Activated naive CD8-positive, alpha-beta T cell treated with anti-CD3 and anti-CD28 coated beads, Interleukin-2, amount 50 U/mL, for 16 hours (primary cell): Measurements from ENCODE around the gene TEAD1.

Source experiments
- DNase-seq: peaks from one replicate; pipeline ENCODE4 v3.0.0-alpha.2; 2020; ENCODE audit warnings: low read depth, low spot score

The TEAD1 gene

DNA sequence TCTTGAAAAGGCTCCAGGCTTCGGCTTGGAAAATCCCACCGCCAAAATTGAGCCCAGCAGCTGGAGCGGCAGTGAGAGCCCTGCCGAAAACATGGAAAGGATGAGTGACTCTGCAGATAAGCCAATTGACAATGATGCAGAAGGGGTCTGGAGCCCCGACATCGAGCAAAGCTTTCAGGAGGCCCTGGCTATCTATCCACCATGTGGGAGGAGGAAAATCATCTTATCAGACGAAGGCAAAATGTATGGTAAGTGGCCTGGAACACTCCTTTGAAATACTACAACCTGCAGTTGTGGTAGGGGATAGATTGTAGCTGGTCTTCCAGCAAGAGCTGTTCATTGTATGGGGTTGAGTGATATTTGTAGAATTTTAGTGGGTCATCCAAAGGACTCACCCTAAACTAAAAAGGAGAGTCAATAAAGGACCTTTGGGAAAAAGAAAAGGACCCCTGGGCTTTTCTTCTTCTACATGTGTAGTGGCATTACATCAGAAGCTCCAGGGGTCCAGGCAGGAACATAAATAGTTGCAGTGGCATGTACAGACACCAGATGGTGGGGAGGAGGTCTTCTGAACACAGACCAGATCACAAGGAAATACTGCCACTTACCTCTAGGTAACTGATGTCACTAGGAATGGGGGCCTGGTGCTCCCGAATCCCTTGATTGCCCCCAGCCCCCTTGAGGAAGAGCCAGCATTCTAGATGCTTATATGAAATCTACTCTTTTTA, 90.1 kb downstream of the TEAD1 start:
- no peak for DNase-seq

DNA sequence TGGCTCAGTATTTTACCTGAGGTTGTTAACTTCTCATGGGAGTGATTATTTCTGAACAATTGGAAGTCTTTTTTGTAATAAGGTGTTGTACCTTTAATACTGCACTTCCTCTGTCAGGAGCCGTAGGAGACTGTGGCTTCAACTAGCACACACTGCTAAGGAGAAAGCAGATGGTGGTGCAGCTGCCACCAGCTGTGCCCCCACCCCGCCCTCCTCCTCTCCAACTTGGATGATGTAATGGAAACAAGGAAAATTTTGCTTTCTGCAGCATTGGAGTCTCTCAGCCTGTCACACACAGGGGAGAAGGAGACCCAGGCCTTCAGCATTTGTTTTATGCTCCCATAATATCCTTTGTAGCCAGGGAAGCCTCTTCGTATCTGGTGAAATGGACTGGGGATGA, 91.2 kb downstream of the TEAD1 start:
- DNase-seq, result no peak

DNA sequence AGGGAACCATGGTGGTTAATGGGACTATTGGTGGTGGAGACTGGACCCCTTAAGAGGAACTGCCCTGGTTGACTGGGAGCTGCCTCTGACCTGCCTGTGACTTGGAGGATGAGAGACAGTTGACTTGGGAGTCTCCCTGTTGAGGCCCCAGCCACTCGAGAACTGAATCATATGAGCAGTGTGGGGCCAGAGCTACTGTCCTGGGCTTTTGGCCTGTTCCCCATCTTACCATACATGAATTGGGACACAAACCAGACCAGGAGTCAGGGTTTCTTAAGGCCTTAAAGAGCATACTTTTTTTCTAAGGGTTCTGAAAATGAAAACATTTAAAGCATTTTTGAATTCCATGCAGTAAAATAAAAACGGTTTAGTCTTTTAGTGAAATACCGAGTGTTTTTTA, 92.8 kb downstream of the TEAD1 start:
- DNase-seq, result no peak

DNA sequence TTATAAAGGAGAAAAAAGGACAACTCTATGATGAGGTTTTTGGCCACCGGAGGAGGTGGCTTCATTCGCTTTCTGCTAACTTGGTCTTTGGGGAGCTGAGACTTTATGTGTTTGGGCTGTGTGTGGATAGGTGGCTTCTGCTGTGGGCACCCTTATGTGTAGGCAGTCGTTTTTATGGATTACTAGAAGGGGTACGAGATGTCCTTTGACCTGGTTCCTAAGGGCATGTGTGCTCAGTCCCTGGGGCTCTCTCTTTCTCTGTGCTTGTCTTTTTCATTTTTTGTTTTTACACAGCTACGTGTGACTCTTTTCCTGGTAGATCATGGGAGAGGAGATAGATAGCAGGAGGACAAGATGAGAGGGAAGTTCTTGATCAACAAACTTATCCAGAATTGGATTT, 93.4 kb downstream of the TEAD1 start:
- DNase-seq, result no peak

DNA sequence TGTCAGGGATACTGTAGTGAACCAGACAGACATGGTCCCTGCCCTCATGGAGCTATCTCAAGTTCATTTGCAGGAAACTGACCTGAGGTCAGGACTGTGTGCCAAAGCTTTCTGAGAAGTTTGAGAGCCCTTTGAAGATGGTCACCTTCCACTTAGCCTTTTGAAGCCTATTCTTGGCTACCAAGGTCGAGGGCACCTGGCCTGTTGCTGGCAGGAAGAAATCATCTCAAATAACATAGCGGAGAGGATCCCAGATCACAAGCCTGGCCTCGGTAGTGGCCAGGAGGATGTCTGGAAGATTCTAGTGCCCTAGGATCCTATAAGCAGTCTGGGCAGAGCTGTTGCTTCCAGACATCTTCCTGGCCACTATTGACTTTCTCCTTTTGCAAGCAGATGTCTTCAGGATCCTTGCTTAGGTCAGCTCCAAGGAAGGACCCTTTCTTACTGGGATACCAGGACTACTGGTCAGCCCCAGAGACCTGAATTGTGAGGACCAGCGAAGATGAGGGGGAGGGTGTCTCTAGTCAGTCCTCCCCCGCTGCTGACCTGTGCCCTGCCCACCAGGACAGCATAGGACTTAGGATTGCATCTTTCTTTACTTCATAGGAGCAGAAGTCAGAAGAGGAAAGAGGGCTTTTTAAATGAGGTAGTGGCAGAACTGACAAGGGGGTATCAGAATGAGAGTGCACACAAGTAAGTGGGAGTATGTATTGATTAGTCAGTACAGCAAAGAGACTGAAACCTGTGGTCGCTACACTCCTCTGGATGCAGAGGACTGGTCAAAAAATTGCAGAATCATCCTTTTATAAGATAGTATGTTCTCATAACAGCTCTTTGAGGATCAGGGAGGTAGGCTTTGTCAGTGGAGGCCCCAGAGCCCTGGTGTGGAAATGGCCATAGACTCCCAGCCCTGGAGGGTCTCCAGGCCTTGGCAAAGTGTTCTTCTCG, 94.8 kb downstream of the TEAD1 start:
- DNase-seq, result no peak

DNA sequence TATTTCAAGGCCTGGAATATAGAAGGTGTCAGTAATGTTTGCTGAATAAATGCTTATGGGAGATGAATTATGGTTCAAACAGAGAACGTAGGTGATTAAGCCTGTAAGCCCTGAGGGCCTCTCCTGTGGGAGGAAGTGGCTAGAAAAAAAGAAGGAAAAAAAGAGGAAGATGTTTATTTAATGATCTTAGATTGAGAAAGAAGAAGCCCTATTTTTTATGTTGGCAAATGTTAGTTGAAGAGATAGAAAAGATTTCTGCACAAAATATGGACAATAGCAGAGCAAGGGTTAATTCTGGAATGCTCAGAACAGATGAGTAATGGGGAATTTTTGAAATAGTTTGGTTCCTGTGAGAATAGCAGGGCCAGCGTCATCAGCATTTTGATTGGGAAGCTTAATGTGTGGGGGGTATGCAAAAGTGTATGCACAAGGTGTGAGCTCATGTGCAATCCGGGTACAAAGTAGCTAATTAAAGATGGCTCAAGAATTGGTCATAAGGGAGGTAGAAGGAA, 95.7 kb downstream of the TEAD1 start:
- DNase-seq, result no peak

DNA sequence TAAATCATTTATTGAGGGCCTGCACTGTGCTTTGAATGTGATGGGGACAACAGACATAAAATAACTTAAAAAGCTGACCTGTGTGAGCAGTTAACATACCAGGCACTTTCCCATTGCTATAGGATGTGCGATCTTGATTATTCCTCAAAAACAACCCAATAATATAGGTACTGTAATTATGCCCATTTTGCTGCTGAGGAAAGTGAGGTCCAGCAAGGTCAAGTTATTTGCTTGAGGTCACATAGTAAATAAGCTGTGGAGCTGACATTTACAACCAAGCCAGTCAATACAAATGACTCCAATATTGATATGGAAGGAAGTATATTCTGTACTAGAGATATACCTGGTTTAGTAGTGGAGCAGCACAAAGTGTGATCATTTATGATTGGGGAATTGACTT, 96.2 kb downstream of the TEAD1 start:
- DNase-seq, result no peak

DNA sequence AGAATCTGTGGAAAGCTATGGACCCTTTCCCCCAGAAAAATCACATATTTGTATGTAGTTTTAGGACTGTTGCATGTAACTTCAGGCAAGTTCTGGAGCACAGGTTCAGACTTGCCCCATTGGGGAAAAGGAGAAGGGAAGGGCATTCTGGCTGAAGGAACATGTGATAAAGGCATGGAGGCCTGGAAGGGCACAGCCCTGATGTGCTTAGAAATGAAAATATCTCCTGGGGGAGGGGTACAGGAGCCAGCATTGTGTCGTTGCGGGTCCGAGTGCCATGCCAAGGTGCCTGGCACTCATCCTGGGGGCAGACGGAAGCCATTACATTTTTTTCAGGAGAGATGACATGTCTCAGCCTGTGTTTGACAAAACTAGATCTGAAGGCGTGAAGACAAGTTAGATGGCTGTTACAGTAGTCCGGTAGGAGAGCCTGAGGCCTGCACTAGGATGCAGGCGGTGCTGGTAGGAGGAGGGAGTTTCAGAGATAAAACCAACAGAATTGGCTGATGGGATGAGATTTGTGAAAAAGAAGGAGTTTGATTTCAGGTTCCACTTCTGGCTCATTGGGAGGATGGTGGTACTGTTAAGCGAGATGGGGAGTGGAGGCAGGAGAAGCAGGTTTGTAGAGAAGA, 96.9 kb downstream of the TEAD1 start:
- DNase-seq, result no peak

DNA sequence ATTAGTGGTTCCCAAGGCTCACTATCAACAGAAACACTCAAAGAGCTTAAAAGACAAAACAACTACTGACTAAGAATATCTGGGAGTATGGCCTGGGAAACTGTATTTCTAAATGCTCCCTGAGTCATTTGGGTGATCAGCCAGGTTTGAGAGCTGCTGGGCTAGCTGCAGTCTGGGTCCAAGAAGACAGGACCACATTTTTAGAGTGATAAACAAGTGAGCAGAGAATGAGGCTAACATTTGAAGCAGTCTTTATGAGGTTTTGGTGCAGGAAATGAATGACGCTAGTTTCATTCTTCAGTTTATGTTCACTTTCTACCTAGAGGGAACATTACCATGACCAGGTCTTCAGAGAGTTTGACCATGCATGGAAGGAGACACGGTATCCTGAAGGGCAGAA, 97.7 kb downstream of the TEAD1 start:
- DNase-seq, result no peak

DNA sequence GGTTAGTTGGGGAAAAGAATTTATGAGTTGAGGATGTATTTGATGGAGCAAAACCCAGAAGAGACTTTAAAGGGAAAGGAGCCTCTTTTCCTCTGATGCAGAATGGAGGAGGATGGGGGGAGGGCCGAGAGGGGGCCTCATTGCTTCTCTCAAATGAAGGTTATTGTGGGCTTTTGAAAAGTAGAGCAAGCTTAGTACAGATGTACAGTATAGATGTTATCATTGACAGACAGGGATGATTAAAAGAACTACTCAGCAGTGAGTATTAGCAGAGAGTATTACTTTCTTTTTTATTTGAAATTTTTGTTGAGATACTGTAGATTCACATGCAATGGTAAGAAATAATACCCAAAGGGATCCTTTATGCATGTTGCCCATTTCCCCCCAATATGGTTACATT, 98.1 kb downstream of the TEAD1 start:
- no peak for DNase-seq

DNA sequence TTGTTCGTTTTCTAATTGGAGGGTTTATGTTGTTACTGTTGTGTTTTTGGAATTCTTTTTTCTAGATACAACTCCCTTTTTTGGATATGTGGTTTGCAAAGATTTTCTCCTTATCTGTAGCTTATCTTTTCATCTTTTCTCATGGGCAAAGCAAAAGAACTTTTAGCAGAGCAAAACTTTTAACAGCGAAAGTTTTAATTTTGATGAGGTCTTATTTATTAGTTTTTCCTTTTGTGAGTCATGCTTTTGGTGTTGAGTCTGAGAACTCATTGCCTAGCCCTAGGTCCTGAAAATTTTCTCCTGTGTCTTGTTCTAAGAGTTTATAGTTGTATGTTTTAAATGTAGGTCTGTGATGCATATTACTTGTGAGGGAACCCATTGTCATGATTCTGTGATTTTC, 99.4 kb downstream of the TEAD1 start:
- no peak for DNase-seq

DNA sequence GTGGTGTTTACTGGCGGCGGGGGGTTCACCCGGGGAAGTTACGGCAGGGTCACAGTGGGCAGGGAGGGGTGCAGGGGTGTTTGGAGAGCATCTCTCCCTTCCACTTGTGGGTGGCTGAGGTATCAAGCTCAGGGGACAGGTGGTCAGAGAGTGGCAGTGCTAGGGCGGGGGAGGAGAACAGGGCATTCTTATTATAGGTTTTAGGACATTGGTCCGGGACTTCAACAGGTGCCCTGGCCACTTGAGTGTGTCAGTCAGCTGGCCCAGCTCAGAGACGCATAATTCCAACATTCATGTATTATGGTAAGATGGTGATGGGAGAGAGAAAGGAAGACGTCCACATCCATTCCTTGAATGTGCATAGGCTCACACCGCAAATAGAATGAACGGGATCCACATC, 101.7 kb downstream of the TEAD1 start:
- DNase-seq, result no peak

DNA sequence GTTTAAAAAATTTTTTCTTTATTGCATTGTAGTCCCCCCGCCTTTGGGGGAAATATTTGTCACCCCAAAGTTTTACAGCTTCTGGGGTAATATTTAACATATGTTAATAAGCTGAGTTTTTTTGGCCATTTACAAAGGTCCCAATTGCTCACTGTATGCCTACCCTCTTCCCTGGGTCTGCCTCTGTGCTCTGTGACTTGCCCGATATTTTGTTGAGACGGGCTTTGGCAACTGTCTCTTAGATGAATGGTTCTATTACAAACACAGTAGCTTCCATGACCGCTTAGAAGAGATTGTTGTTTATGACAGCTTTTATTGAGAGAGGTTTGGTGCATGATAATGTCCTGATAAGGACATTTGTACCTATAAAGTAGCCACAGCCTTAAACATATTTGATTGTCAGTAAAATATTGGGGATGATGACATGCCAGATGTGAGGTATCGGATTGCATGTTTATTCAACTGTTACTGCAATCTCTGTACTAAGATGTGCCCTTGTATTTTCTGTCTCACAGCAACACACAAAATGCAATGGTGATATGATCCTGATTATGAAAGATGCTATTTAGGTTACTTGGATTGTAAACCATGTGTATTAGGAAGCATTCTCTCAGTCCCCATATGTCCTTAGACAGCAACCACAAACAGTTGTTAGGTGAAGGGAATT, 103.1 kb downstream of the TEAD1 start:
- DNase-seq, result no peak

DNA sequence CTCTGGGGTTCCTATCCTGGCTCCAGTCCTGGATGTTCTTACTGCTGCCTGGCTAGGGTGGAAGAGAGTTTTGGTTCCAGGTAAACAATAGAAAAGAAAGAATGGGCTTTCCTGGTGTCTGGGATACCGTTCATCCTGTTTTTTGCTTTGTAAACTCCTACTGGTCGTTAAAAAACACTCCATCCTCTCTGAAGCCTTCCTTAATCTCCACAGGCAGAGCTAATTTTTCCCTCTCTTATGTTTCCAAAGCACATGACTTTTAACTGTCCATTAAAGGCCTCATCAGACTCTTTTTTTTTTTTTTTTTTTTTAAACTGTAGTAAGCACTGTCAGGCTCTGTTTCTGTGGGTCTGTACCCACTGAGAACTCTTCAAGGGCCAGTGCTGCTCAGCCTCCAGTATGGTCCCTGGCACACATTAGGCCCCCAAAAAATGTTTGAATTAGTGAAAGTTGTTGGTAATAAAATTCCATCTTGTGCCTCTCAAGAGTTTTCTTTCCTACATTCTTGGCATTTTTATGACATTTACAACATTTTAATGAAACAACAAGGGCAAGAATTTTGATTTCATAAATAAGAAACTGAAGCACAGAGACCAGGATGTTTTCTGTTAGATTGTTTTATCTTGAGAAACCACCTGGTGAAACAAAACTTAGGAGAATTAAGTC, 104.2 kb downstream of the TEAD1 start:
- DNase-seq, result no peak

DNA sequence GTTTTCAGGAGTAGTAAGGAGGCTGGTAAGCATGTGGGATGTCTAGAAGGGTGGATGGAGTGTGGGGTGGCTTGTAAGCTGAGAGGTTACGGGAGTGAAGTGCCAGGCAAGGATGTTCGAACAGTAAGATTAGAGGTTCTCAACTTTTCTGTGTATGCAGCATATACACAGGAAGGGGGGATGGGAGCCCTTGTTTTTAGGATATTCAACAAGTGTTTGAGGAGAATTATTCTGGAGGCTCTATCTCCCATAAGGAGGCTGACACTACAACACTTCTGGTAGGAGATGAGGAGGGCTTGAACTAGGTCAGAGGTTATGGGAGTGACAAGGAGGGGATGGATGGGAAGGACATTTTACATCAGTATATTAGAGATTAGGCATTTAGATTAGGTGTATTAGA, 109.5 kb downstream of the TEAD1 start:
- no peak for DNase-seq

DNA sequence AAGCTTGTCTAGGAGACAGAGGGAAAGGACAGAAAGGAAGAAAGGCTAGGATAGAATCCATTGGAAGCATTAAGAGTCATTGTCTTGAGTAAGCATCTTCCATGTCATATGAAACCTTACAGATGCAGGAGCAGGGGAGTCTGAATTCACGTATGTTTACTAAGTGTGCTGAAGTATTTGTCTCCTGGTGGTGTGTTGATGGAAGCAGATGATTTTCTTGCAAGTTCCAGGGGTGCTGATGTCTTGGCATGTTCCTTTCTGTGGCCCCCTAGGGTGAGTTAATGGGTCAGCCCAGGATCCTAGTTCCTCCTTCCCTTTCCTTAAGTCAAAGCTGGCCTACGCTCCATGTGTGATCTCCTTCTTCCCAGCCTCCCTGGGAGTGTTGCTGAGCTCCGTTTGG, 110.2 kb downstream of the TEAD1 start:
- no peak for DNase-seq

DNA sequence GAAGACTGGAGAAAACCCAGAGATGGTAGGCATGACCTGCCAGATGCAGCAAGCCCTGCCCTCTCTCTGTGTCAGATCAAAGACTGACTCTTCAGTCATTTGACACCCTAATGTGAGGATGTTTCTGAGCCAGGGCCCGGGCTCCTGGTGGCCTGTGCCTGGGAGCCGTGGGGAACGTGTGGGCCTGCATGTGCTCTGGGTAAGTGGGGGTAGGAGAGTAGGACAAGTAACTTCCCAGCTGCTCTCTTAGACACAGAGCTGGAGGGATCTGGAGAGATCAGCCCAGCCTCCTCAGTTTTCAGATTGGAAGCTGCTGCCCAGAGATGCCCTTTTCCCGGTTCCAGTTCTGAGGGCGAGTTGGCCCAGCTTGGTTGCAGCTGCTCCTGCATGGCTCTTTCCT, 110.8 kb downstream of the TEAD1 start:
- no peak for DNase-seq

DNA sequence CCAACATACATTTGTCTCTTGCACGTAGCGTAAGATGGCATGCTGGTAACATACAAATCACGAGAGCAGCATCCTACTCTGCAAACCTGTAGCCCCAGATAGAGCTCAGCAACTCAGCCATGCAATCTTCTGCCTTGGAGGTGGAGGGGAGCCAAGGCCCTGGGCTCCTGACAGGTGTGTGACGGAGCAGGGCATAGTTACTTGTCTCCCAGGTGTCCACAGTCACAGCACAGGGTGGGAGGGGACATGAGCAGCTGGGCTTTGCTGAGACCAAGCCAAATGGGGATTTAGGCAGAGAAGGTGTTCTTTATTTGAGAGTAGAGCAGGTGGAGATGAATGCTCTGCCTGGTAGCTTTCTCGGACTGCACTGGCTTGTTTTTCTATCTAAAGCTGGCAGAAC, 111.7 kb downstream of the TEAD1 start:
- no peak for DNase-seq

DNA sequence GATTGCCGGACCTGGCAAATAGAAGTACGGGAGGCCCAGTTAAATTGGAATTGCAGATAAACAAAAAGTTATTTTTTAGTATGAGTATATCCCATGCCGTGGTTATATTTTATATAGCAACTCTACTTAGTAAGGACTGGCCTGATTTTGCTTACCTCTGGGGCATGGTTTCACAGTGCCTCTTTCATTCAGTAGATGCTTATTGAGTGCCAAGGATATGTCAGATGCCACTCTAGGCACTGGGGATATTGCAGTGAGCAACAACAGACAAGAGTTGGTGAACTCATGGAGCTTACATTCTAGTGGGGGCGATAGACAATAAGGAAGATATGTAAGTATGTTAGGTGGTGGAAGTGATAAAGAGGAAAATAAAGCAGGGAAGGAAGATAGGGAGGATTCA, 112.2 kb downstream of the TEAD1 start:
- DNase-seq, result no peak

DNA sequence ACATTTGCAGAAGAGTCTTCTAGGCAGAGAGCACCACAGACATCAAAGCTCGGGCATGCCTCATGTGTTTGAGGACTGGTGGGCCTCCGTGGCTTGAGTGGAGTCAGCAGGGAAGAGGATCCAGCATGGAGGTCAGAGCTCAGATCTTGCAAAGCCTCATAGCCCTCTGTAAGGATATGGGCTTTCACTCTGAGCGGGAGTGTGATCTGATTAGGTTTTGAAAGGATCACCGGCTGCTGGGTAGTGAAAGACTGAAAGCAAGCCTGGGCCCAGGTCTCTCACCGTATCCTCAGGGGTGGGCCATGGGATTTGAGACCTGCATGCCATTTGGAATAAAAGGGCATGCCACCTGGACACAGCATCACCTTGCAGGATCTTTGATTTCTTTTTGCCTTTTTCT, 112.7 kb downstream of the TEAD1 start:
- no peak for DNase-seq

DNA sequence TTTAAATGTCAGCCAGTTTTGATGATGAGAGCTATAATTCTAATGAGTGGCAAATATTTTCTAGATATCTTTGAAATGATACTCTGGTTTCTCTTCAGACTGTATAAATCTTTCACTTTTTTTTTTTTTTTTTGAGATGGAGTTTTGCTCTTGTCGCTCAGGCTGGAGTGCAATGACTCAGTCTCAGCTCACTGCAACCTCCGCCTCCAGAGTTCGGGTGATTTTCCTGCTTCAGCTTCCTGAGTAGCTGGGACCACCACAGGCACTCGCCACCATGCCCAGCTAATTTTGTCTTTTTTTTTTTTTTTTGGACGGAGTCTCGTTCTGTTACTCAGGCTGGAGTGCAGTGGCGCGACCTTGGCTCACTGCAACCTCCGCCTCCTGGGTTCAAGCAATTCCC, 113.6 kb downstream of the TEAD1 start:
- no peak for DNase-seq
